GM21528 (cell line): ENCODE measurements around the gene A3GALT2.
"Not testable (repeated sequence)": the region's sequence is repeated elsewhere in the genome, so short reads cannot be mapped to it uniquely, and the experiment has no call there.

Source experiments
- ATAC-seq: cut with Tn5 transposase; IDR thresholded peaks from one replicate; pipeline ENCODE4 v1.9.1; 2021; ENCODE audit warnings: mild to moderate bottlenecking, moderate library complexity; ENCODE audit not compliant: unreplicated experiment, low FRiP score

A3GALT2 gene

GRCh38 chr1:33317946-33318345, 3.0 kb downstream of the A3GALT2 start:
- ATAC-seq = no peak

DNA sequence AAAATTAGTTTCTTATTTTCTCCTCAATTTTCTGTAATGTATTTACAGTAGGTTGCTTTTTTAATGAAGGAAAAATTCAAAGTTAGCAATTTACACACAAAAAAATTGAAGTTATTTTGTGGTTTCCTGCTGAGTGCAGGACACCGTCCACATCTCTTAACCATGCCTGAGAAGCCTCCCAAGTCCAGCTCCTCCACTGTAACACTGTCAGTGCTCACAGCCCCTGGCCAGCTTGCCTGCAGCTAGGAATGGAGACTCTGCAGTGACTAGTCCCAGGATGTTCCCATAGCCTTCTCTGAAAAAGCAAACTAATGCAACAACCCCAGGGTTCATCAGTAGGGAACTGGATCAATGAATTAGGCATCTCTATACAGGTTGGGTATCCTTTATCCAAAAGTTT, 3.5 kb downstream of the A3GALT2 start:
- no peak for ATAC-seq

- no peak for ATAC-seq
Measured at GRCh38 chr1:33316601-33317000, 4.3 kb downstream of the A3GALT2 start.

DNA sequence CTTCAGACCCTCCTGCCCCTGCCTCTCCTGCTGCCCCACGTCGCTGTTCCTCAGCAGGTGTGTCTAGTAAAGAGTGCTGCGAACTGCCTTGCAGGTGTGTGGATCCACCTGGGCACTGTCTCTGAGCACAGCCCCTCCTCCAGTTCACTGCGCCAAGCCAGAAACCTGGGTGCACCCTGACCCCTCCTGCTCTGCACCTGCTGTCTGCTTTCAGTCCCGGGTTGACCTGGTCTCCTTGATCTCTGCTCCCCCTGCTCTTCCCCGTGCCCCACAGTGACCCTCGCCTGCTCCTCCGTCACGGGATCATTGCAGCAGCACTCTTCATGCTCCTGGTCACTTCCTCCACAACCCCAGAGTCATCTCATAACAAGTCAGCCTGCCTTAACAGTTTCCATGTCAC, 6.5 kb downstream of the A3GALT2 start:
- ATAC-seq = no peak

DNA sequence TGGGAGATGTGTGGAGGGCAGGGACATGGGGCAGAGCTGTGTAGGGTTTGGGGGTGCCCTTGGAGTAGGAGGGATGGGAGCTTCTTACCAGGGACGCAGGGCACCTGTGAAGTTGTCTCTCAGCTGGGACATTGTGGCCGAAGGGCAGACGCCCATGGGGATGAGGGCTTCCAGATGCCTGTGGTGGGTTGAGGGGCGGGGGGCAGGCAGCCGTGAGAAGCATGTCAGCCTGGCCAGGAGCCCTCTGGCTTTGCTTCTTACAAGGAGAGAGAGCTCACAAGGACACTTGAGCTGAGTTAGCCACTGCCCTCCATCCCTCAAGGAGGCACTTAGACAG, 8.5 kb downstream of the A3GALT2 start:
- no peak for ATAC-seq

GRCh38 chr1:33311706-33312412, 9.0 kb downstream of the A3GALT2 start:
- no peak for ATAC-seq

GRCh38 chr1:33310702-33311101, 10.2 kb downstream of the A3GALT2 start:
- ATAC-seq = no peak

DNA sequence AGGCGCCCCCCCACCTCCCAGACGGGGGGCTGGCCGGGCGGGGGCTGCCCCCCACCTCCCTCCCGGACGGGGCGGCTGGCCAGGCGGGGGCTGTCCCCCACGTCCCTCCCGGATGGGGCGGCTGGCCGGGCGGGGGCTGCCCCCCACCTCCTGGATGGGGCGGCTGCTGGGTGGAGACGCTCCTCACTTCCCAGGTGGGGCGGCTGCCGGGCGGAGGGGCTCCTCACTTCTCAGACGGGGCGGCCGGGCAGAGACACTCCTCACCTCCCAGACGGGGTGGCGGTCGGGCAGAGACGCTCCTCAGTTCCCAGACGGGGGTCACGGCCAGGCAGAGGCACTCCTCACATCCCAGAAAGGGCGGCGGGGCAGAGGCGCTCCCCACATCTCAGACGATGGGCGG, 11.5 kb downstream of the A3GALT2 start:
- not testable (repeated sequence) for ATAC-seq

- ATAC-seq = no peak
Measured at GRCh38 chr1:33307494-33307864, 13.4 kb downstream of the A3GALT2 start.

DNA sequence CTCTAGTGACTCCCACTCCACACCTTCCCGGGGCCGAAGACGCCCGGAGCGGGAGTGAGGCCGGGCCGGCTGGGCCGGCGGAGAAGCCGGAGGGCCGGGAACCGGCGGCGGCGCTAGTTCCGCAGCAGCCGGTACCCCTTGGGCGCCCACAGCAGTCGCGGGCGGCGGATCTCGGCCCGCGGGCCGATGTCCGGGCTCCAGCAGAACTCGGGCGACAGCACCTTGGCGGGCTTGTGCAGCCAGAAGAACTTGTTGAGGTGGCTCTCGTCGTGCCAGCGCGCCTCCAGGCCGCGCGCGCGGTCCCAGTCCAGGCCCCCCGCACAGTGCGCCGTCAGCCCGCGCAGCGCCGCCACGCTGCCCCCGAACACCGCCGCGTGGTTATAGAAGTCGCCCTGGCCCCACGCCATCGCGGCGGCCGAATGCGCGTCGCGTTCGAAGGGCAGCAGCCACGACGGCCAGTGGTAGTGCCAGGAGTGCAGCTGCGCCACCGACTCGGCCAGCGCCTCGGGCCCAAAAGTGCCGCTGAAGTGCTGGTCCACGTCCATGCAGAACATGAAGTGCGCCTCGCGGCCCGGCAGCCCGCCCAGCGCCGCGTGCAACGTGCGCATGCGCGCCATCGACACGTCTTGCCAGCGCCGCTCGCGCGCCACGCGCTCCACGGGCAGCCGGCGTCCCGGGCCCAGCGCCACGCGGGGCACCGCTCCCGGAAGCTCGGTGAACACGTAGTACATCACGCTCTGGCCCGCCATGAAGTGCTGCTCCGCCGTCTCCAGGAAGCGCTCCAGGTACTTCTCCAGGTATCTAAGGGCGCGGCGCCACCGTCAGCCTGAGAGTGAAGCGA, 14.0 kb downstream of the A3GALT2 start:
- no peak for ATAC-seq

GRCh38 chr1:33305816-33306652, 14.9 kb downstream of the A3GALT2 start:
- no peak for ATAC-seq

DNA sequence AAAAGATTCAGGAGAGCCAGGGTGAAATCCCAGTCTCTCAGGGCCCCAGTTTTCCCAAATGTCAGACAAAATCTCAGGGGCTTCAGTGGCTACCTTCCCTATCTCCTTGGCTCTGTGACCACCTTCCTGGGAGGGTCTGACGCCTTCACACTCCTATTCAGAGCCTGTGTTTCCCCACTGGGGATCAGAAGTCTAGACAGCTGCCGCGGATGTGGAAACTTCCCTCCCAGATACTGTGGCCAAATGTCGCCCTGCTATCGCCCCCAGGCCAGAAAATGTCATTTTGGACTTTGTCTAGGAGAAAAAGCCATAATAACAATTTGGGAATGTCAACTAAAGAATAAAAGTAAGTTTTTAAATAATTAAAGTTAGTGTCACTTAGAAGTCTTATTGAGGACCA, 15.9 kb downstream of the A3GALT2 start:
- ATAC-seq = no peak

- ATAC-seq = no peak
Measured at GRCh38 chr1:33302325-33302724, 18.6 kb downstream of the A3GALT2 start.

- no peak for ATAC-seq
Measured at GRCh38 chr1:33301273-33301984, 19.5 kb downstream of the A3GALT2 start.

DNA sequence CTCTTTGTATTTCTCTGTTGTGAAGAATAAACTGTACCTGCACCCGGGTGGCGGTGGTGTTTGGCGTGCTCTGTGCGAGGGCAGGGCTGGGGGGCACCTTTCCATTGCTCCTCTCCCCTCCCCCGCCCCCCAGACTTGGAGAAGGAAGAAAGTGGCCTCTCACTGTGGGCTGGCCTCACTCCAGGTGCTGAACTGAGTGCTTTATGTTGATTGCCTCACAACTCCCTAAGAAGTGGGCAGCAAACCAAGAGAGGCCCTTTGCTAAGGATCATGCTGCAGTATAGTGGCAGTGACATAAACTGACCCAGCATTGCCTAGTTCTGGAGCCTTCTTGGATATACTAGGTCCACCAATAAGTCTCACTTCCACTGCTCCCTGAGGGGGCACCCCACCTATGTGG, 20.2 kb downstream of the A3GALT2 start:
- no peak for ATAC-seq

DNA sequence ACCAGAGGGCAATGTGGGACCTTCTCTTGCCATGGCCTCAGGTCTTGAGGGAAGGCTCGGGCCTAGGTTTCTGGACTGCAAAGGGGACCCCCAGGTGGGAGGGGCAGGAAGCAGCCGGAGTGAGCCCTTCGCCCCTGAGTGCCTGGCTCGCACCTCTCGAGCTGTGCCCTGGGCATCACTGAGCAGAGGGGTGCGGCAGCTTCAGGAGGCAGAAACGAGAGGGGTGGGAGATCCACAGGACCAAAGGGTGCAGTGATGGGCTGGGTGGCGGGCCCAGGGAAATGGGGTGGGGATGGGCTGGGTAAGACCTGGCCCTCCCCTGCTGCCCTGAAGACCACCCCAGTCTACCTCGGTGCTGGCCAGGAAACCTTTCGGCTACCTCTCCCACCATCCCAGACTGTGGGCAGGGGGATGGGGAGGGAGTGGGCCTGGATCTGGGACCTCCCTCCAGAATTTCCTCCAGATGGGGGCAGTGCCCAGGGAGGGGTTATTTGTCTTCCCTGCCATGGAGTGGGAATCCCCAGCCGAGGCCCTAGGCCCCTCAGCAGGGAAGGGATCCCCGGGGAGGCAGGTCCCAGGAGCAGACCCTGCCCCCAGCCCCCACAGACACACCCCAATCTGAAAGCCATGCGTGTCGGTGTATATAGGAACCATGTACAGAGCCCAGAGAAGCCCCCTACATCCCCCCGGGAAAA, 21.3 kb downstream of the A3GALT2 start:
- ATAC-seq = no peak

GRCh38 chr1:33298623-33299277, 22.1 kb downstream of the A3GALT2 start:
- no peak for ATAC-seq

DNA sequence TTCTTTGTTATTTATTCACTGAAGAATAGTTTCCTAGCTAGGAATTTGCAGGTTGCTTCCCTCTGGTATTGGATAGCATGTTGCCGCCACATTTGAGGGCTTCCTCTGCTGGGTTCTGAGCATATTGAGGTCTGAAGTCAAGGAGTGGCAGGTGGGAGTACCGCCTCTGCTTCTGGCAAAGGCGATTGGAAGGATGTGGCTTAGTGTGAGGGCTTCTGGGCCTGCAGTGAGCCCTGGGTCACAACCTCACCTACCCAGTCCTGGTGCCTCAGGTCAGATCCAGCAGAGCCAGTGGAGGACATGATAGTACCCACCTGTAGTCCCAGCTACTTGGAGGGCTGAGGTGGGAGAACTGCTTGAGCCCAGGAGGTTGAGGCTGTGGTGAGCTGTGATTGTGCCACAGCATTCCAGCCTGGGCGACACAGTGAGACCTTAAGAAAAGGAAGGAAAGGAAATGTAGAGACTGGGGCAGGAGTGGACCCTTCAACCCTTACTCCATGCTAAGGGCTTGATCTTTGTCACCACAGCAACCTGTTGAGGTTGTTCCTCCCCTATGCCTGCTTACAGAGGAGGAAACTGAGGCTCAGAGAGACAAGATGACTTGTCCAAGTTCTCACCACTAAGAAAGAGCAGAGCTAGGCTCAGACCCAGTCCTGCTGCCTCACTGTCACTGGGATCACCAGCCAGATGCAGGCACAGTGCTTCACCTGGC, 22.8 kb downstream of the A3GALT2 start:
- no peak for ATAC-seq

DNA sequence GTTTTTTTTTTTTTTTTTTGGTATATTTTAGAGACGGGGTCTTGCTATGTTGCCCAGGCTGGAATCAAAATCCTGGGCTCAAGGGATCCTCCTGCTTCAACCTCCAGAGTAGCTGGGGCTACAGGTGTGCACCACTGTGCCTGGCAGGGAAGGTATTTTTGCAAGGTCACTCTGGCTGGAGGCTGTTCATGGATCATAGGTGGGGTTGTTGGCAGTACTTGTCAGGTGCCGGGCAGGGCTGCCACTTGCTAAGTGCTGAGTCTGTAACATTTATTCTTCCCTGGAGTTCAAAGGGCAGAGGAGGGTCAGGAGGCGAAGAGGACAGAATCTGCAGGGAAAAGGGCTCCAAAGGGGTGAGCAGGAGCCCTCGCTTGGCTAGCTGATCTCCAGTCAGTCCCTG, 24.1 kb downstream of the A3GALT2 start:
- ATAC-seq = no peak
